Measurements from ENCODE around the gene TMEM150C.
"Not testable (repeated sequence)": the region's sequence is repeated elsewhere in the genome, so short reads cannot be mapped to it uniquely, and the experiment has no call there.

The TMEM150C gene

GRCh38 chr4:82560853-82561785 is 669 bp downstream of the TMEM150C start:
- no peaks in the 10 kb centered on the region for H3K79me2 ChIP-seq (ENCODE audit: insufficient read depth, low read length)

GRCh38 chr4:82559735-82560120 is 2.1 kb downstream of the TMEM150C start:
- no peak overlapping the region for H3K4me3 ChIP-seq (ENCODE audit: low read length, poor library complexity, severe bottlenecking)
- no peak for TF ChIP-seq CTCF (conservative IDR thresholded peaks at IDR 0.05; ENCODE audit: low read length)
- TF ChIP-seq EZH2phosphoT487 (IDR thresholded peaks at IDR 0.05; ENCODE audit: borderline replicate concordance) = no peak
- no peaks in the 10 kb centered on the region for H3F3A ChIP-seq (ENCODE audit: low read depth)
- H3K9ac ChIP-seq (ENCODE audit: low read depth, low read length, poor library complexity, severe bottlenecking) = no peak overlapping the region
- no peak overlapping the region for H3K4me2 ChIP-seq (ENCODE audit: low read depth, low read length, poor library complexity, severe bottlenecking)
- no peaks in the 10 kb centered on the region for H3K9me3 ChIP-seq (ENCODE audit: insufficient read depth, low read depth, low read length)
- no peaks in the 10 kb centered on the region for H3K79me2 ChIP-seq (ENCODE audit: insufficient read depth, low read length)
- no peaks in the 10 kb centered on the region for H3K9me2 ChIP-seq (replicated peaks; ENCODE audit: low read depth, low read length)
- H3K36me3 ChIP-seq (ENCODE audit: insufficient read depth, low read length) = no peaks in the 10 kb centered on the region
- H3K27me3 ChIP-seq (ENCODE audit: insufficient read depth, low read length, poor library complexity, severe bottlenecking) = no peaks in the 10 kb centered on the region
- no peaks in the 10 kb centered on the region for H4K20me1 ChIP-seq (ENCODE audit: insufficient read depth, low read length, poor library complexity, severe bottlenecking)
- peaks cover 23% of the 10 kb centered on the region for H3K4me1 ChIP-seq (ENCODE audit: insufficient read depth, low read length, poor library complexity, severe bottlenecking)
- no peak overlapping the region for H2AFZ ChIP-seq (ENCODE audit: low read length)

More at GRCh38 chr4:82560853-82561785, 669 bp downstream of the TMEM150C start:
- peak overlapping the region; percentile 79 for H3K4me2 ChIP-seq (ENCODE audit: low read depth, low read length, poor library complexity, severe bottlenecking)
- peaks cover 11% of the 10 kb centered on the region for H3K4me1 ChIP-seq (ENCODE audit: insufficient read depth, low read length, poor library complexity, severe bottlenecking)
- no peaks in the 10 kb centered on the region for H3K27me3 ChIP-seq (ENCODE audit: insufficient read depth, low read length, poor library complexity, severe bottlenecking)
- peak overlapping the region; percentile 77 for H3K4me3 ChIP-seq (ENCODE audit: low read length, poor library complexity, severe bottlenecking)
- H2AFZ ChIP-seq (ENCODE audit: low read length) = peak overlapping the region; percentile 73; the same call in 1 of the 2 replicates
- no peaks in the 10 kb centered on the region for H3K36me3 ChIP-seq (ENCODE audit: insufficient read depth, low read length)
- peak overlapping the region; percentile 55 for H3K9ac ChIP-seq (ENCODE audit: low read depth, low read length, poor library complexity, severe bottlenecking)
- no peaks in the 10 kb centered on the region for H3K9me2 ChIP-seq (replicated peaks; ENCODE audit: low read depth, low read length)
- no peaks in the 10 kb centered on the region for H3F3A ChIP-seq (ENCODE audit: low read depth)
- H4K20me1 ChIP-seq (ENCODE audit: insufficient read depth, low read length, poor library complexity, severe bottlenecking) = no peaks in the 10 kb centered on the region
- no peaks in the 10 kb centered on the region for H3K9me3 ChIP-seq (ENCODE audit: insufficient read depth, low read depth, low read length)
- TF ChIP-seq CTCF (conservative IDR thresholded peaks at IDR 0.05; ENCODE audit: low read length) = no peak
- no peak for TF ChIP-seq EZH2phosphoT487 (IDR thresholded peaks at IDR 0.05; ENCODE audit: borderline replicate concordance)

GRCh38 chr4:82559090-82559734 is 2.6 kb downstream of the TMEM150C start:
- not testable (repeated sequence) for H3K36me3 ChIP-seq (ENCODE audit: insufficient read depth, low read length); H3K27me3 ChIP-seq (ENCODE audit: insufficient read depth, low read length, poor library complexity, severe bottlenecking); H3K4me2 ChIP-seq (ENCODE audit: low read depth, low read length, poor library complexity, severe bottlenecking); H3K9ac ChIP-seq (ENCODE audit: low read depth, low read length, poor library complexity, severe bottlenecking); H2AFZ ChIP-seq (ENCODE audit: low read length); H3K79me2 ChIP-seq (ENCODE audit: insufficient read depth, low read length); H3K9me2 ChIP-seq (replicated peaks; ENCODE audit: low read depth, low read length); H4K20me1 ChIP-seq (ENCODE audit: insufficient read depth, low read length, poor library complexity, severe bottlenecking); H3K4me3 ChIP-seq (ENCODE audit: low read length, poor library complexity, severe bottlenecking); H3K9me3 ChIP-seq (ENCODE audit: insufficient read depth, low read depth, low read length); H3F3A ChIP-seq (ENCODE audit: low read depth)
- H3K4me1 ChIP-seq (ENCODE audit: insufficient read depth, low read length, poor library complexity, severe bottlenecking) = peaks cover 24% of the 10 kb centered on the region

Measured in Loucy (cell line).